Measurements from ENCODE around the gene F13B. TPM values are rescaled to one million over a fixed set of nuclear protein-coding genes. Genes with fewer than 3 reads are reported as not detected.
"Not testable (repeated sequence)": the region's sequence is repeated elsewhere in the genome, so short reads cannot be mapped to it uniquely, and the experiment has no call there.

F13B gene
- total RNA-seq, 1 experiment from 2014 or later: not detected

DNA sequence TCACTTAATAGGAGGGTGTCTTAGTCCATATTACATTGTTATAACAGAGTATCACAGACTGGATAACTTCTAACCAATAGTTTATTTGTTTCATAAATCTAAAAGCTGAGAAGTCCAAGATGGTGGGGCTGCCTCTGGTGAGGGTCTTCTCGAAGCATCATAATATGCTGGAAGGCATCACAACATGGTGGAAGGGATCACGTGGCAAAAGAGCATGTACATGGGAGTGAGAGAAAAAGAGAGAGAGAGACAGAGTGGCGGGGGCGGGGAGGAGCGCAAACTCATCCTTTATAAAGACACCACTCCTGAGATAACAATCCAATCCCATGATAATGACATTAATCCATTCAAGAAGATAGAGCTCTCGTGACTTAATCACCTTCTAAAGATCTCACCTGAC lies 58.2 kb downstream of the F13B start:
- Mint-ChIP-seq H3K27me3 (ENCODE audit: unreplicated experiment) (no peaks in the 10 kb centered on the region), H3K4me3 (ENCODE audit: low read depth, unreplicated experiment) (no peak overlapping the region), H3K36me3 (ENCODE audit: insufficient read depth, unreplicated experiment) (no peaks in the 10 kb centered on the region), H3K27ac (ENCODE audit: unreplicated experiment) (no peak overlapping the region), H3K9me3 (ENCODE audit: low read depth, unreplicated experiment) (peaks cover 2% of the 10 kb centered on the region), H3K4me1 (ENCODE audit: low read depth, unreplicated experiment) (no peaks in the 10 kb centered on the region)
- no TSS peak for BruUV-seq (replicated peaks)
- TF ChIP-seq, protein P1, sequence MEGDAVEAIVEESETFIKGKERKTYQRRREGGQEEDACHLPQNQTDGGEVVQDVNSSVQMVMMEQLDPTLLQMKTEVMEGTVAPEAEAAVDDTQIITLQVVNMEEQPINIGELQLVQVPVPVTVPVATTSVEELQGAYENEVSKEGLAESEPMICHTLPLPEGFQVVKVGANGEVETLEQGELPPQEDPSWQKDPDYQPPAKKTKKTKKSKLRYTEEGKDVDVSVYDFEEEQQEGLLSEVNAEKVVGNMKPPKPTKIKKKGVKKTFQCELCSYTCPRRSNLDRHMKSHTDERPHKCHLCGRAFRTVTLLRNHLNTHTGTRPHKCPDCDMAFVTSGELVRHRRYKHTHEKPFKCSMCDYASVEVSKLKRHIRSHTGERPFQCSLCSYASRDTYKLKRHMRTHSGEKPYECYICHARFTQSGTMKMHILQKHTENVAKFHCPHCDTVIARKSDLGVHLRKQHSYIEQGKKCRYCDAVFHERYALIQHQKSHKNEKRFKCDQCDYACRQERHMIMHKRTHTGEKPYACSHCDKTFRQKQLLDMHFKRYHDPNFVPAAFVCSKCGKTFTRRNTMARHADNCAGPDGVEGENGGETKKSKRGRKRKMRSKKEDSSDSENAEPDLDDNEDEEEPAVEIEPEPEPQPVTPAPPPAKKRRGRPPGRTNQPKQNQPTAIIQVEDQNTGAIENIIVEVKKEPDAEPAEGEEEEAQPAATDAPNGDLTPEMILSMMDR (IDR thresholded peaks at IDR 0.05; ENCODE audit: unreplicated experiment): no peak
- CTCF ChIA-PET: no interaction called here
- intact Hi-C loops (cut with micrococcal nuclease; ENCODE audit: unreplicated experiment): no loop called here
- no peak for DNase-seq

DNA sequence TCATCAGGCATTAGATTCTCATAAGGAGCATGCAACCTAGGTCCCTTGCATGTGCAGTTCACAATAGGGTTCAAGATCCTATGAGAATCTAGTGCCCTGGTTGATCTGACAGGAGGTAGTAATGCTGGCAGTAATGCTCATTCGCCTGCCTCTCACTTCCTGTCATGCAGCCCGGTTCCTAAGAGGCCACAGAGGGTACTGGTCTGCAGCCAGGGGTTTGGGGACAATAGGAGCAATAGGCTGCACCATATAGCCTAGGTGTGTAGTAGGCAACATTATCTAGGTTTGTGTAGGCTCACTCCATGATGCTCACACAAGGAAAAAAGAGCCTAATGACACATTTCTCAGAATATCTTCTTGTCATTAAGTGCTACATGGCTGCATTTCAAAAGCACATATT lies 63.9 kb downstream of the F13B start:
- CTCF ChIA-PET: no interaction called here
- Mint-ChIP-seq H3K9me3 (ENCODE audit: low read depth, unreplicated experiment) (no peaks in the 10 kb centered on the region), H3K27me3 (ENCODE audit: unreplicated experiment) (no peaks in the 10 kb centered on the region), H3K27ac (ENCODE audit: unreplicated experiment) (no peak overlapping the region), H3K36me3 (ENCODE audit: insufficient read depth, unreplicated experiment) (no peaks in the 10 kb centered on the region), H3K4me3 (ENCODE audit: low read depth, unreplicated experiment) (no peak overlapping the region), H3K4me1 (ENCODE audit: low read depth, unreplicated experiment) (no peaks in the 10 kb centered on the region)
- no peak for DNase-seq
- TF ChIP-seq, protein P1 (IDR thresholded peaks at IDR 0.05; ENCODE audit: unreplicated experiment): no peak
- no TSS peak for BruUV-seq (replicated peaks)
- intact Hi-C loops (cut with micrococcal nuclease; ENCODE audit: unreplicated experiment): no loop called here

DNA sequence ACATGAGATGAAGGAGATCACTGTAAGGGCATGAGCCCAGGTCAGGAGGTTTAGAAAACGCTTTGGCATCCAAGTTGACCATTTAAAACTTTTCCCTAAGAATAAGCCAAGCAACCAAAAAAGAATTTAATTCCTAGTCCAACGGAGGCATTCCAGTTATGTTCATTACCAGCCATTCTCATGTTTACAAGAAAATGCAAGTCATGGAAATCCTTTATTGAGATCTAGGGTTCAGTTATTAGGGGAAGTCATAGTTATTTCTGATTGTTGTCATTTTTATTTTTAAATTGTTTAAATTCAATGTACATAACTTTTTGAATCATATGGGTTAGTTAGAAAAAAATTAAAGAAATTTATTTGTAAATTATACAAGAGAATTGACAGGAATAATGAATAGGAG lies 65.2 kb downstream of the F13B start:
- intact Hi-C loops (cut with micrococcal nuclease; ENCODE audit: unreplicated experiment): no loop called here
- TF ChIP-seq, protein P1 (IDR thresholded peaks at IDR 0.05; ENCODE audit: unreplicated experiment): no peak
- CTCF ChIA-PET: no interaction called here
- H3K27me3 Mint-ChIP-seq (ENCODE audit: unreplicated experiment): no peaks in the 10 kb centered on the region
- H3K9me3 Mint-ChIP-seq (ENCODE audit: low read depth, unreplicated experiment): no peaks in the 10 kb centered on the region
- no TSS peak for BruUV-seq (replicated peaks)
- H3K36me3 Mint-ChIP-seq (ENCODE audit: insufficient read depth, unreplicated experiment): no peaks in the 10 kb centered on the region
- H3K4me3 Mint-ChIP-seq (ENCODE audit: low read depth, unreplicated experiment): no peak overlapping the region
- H3K4me1 Mint-ChIP-seq (ENCODE audit: low read depth, unreplicated experiment): no peaks in the 10 kb centered on the region
- H3K27ac Mint-ChIP-seq (ENCODE audit: unreplicated experiment): no peak overlapping the region
- DNase-seq: no peak

DNA sequence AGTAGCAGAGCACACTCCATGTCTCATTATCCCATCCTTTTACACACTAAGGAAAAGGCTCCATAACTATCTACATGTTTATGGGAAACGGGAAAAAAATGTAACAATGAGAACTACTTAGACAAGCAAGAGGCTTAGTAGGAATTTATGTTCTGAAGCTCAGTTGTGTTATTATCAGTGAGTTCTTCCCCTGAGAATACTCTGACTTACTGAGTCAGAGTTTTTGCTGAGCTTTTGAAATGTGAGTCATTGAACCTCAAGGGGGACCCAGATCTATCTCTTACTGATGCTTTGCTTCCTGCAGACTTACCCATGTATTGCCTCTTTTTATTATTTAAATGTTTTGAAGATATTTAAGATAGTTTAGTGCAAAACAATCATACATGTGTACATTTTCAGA lies 69.6 kb downstream of the F13B start:
- CTCF ChIA-PET: no interaction called here
- no peak overlapping the region for H3K27ac Mint-ChIP-seq (ENCODE audit: unreplicated experiment)
- H3K9me3 Mint-ChIP-seq (ENCODE audit: low read depth, unreplicated experiment): no peaks in the 10 kb centered on the region
- intact Hi-C loops (cut with micrococcal nuclease; ENCODE audit: unreplicated experiment): no loop called here
- DNase-seq: no peak
- no peaks in the 10 kb centered on the region for H3K27me3 Mint-ChIP-seq (ENCODE audit: unreplicated experiment)
- BruUV-seq (replicated peaks): no TSS peak
- no peak overlapping the region for H3K4me3 Mint-ChIP-seq (ENCODE audit: low read depth, unreplicated experiment)
- peaks cover 3% of the 10 kb centered on the region for H3K4me1 Mint-ChIP-seq (ENCODE audit: low read depth, unreplicated experiment)
- TF ChIP-seq, protein P1 (IDR thresholded peaks at IDR 0.05; ENCODE audit: unreplicated experiment): no peak
- no peaks in the 10 kb centered on the region for H3K36me3 Mint-ChIP-seq (ENCODE audit: insufficient read depth, unreplicated experiment)

DNA sequence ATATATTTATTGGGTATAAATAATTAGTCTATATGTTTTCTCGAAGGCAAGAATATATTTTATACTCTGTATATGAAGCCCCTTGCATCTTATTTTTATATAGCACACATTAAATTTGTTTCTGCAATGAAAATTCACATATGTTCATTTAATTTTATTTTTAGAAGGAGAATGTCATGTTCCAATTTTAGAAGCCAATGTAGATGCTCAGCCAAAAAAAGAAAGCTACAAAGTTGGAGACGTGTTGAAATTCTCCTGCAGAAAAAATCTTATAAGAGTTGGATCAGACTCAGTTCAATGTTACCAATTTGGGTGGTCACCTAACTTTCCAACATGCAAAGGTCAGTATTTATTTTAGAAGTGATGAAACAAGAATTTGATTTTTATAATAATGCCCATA lies 73.1 kb downstream of the F13B start:
- BruUV-seq (replicated peaks): no TSS peak
- Mint-ChIP-seq H3K27ac (ENCODE audit: unreplicated experiment) (no peak overlapping the region), H3K36me3 (ENCODE audit: insufficient read depth, unreplicated experiment) (no peaks in the 10 kb centered on the region), H3K4me1 (ENCODE audit: low read depth, unreplicated experiment) (peaks cover 13% of the 10 kb centered on the region), H3K9me3 (ENCODE audit: low read depth, unreplicated experiment) (no peaks in the 10 kb centered on the region), H3K4me3 (ENCODE audit: low read depth, unreplicated experiment) (no peak overlapping the region), H3K27me3 (ENCODE audit: unreplicated experiment) (no peaks in the 10 kb centered on the region)
- intact Hi-C loops (cut with micrococcal nuclease; ENCODE audit: unreplicated experiment): no loop called here
- CTCF ChIA-PET: no interaction called here
- DNase-seq: no peak
- TF ChIP-seq, protein P1 (IDR thresholded peaks at IDR 0.05; ENCODE audit: unreplicated experiment): no peak

DNA sequence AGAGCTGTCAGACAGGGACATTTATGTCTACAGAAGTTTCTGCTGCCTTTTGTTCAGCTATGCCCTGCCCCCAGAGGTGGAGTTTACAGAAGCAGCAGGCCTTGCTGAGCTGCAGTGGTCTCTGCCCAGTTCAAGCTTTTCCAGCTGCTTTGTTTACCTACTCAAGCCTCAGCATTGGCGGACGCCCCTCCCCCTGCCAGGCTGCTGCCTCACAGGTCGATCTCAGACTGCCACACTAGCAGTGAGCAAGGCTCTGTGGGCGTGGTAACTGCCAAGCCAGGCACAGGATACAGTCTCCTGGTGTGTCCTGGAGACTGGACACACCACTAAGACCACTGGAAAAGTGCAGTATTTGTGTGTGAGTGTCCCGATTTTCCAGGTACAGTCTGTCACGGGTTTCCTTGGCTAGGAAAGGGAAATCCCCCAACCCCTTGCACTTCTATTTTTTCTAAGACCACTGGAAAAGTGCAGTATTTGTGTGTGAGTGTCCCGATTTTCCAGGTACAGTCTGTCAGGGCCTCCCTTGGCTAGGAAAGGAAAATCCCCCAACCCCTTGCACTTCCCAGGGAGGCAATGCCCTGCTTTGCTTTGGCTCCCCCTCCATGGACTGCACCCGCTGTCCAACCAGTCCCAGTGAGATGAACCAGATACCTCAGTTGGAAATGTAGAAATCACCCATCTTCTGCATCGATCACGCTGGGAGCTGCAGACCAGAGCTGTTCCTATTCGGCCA lies 75.0 kb downstream of the F13B start:
- H3K36me3 Mint-ChIP-seq (ENCODE audit: insufficient read depth, unreplicated experiment); H3K27me3 Mint-ChIP-seq (ENCODE audit: unreplicated experiment); BruUV-seq (replicated peaks); intact Hi-C loops (cut with micrococcal nuclease; ENCODE audit: unreplicated experiment); H3K9me3 Mint-ChIP-seq (ENCODE audit: low read depth, unreplicated experiment); CTCF ChIA-PET; H3K27ac Mint-ChIP-seq (ENCODE audit: unreplicated experiment): not testable (repeated sequence)
- peak; percentile 89 for DNase-seq
- Mint-ChIP-seq H3K4me1 (ENCODE audit: low read depth, unreplicated experiment) (peaks cover 13% of the 10 kb centered on the region), H3K4me3 (ENCODE audit: low read depth, unreplicated experiment) (peak overlapping the region; percentile 68)
